HG03066 (cell line): ENCODE data around the gene FMN2.

Source experiments
- ATAC-seq: cut with Tn5 transposase; IDR thresholded peaks from one replicate; pipeline ENCODE4 v1.9.1; 2021; ENCODE audit warnings: low read depth; ENCODE audit not compliant: unreplicated experiment

Gene FMN2

DNA sequence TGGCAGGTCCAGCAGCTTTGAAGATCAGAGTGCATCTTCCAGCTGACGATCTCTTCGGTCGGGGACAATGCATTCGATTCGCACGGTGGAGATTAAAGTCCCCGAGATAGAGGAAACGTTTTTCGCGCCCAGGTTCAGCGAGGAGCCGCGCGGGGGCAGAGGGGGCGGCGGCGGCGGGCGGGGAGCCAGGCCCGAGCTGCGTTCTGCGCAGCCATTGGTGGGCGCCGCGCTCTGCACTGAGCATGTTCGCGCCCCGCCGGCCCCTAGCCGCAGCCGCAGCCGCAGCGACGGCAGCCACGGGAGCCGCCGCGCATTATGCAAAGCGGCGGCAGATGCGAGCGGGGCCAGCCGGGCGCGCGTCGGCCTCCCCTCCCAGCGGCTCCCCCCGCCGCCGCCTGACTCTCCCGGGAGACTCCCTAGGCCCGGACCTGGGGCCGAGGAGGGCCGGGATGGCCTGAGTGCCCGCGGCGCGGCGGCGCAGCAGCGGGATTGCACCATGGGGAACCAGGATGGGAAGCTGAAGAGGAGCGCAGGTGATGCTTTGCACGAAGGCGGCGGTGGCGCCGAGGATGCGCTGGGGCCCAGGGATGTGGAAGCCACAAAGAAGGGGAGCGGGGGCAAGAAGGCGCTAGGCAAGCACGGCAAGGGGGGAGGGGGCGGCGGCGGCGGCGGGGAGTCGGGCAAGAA, at the start of gene FMN2:
Gene FMN2, plus strand, starts transcription at position 270 of the 687 bp plus-strand sequence. Its CDS starts 227 bp downstream, at position 497.
- no peak for ATAC-seq

DNA sequence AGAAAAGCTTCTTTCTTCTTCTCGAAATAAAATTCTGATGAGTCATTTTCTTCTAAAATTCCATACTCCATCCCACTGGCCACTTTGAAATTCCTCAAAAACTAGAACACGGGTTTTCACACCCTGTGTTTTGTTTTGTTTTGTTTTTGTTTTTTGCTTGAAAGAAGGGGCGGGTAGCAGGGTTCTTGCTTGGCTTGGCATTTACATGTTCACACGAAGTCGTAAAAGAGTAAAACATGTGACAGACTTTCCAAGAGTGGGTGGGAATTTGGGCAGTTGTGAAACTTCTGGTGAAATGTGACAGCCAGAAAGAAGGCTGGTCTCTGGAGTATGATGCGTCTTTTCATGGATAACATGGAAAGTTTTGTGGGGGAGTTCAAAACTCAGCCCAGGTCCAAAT, 47.1 kb upstream of the FMN2 start:
- no peak for ATAC-seq

DNA sequence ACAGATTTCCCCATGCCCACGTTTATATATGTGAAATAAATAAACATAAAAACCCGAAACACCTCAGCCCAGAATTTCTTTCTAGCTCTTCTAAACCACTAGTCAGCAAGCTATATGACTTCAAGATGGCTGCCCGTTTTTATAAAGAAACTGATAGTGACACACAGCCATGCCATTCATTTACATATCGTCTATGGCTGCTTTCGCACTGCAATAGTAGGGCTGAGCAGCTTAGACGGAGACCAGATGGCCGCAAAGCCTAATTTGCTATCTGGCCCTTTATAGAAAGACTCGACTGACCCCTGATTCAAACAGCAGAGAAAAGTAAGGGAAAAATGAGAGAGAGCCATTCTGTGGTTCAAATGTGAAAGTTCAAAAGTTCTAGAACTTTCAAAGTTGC, 45.7 kb upstream of the FMN2 start:
- ATAC-seq: no peak

DNA sequence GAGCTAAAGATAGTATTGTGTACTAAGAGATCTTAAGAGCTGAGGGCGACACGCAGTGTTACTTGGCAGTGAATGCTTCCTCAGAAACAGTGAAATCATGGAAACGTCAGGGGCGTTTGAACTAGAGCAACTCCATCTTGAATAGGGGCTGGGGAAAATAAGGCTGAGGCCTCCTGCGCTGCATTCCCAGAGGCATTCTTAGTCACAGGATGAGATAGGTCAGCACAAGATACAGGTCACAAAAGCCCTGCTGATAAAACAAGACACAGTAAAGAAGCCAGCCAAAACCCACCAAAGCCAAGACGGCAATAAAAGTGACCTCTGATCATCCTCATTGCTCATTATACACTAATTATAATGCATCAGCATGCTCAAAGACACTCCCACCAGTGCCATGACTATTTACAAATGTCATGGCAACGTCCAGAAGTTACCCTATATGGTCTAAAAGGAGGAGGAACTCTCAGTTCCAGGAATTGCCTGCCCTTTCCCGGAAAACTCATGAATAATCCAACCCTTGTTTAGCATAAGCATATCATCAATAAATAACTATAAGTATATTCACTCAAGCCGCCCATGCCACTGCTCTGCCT, 37.5 kb upstream of the FMN2 start:
- no peak for ATAC-seq

DNA sequence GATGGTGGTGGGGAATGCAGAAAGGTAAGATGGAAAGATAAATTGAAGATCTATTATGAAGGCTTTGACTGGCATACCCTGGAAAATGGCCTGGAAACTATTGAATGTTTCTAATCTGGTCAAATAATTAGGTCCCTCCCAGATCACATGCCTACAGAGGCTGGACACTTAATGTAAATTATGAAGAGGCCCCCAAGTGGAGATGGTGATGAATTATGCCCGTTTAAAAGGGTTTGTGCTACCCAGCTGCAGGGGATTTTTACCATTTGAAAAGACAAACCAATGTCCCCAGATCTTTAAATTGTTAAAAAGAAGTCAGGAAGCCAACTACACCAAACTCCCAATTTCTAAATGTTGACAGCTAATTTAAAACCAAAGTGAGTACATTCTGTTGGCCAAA, 35.7 kb upstream of the FMN2 start:
- no peak for ATAC-seq

DNA sequence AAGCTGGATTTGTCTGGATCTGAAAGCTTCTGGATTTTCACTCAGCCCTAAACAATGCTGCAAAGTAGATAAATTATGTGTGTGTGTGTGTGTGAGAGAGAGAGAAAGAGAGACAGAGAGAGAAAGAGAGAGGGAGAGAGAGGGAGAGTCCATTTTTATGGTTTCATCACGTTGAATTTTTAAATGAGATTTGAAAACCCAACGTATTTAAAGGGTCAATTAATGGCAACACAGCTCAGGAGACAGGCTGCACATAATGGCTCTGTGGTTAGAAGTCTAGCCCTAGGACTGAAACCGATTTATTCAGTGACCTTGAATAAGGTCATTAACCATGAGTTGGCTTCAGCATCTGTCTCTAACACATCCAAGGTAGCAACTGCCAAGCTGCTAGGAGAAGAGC, 35.3 kb upstream of the FMN2 start:
- ATAC-seq: no peak

DNA sequence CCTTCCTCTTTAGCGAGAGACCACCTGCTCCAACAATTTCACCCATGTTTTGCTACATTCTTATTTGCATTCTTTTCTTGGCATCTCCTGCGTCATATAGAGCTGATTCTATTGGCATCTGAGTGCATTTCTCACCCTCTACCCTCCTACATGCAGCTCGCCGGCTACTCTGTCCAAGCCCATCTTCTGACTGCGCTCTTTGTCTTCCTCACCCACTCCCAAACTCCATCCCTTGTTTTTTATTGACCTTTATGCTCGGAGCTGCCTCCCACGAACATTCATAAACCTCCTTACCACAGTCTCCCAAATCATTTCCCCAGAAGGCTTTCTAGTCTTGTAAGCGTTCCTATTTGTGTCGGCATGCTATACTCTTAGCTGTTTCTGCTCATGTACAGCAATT, 33.6 kb upstream of the FMN2 start:
- no peak for ATAC-seq

DNA sequence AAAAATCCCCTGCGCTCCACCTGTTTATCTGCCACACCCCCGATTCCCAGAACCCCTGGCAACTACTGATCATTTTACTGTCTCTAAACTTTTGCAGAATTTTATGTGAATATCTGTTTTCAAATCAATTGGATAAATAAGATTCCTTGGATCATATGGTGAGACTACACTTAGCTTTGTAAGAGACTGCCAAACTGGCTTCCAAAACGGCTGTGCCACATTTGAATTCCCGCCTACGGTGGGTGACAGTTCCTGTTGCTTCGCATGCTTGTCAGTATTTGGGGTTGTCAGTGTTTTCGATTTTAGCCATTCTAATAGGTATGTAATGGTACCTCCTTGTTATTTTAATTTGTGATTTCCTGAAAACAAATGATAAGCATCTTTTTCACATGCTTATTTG, 22.7 kb upstream of the FMN2 start:
- no peak for ATAC-seq

DNA sequence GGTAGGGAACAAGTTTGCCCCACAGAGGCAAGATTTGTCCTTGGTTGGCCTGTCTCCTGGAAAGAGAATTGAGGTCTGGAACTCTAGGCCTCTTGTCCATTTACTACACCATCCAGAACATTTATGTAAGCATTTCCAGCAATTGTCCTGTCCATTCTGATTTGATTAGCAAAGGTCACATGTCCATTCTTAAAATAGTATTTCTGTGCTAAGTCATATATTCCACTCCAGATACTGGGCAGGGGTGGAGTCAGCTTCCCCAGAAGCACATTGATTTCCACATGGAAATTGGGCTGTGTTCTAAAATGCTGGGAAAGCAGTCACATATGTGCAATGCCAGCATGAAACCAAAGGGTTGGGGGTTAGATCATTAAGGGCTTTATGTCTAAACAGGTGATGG, 21.5 kb upstream of the FMN2 start:
- ATAC-seq: no peak

DNA sequence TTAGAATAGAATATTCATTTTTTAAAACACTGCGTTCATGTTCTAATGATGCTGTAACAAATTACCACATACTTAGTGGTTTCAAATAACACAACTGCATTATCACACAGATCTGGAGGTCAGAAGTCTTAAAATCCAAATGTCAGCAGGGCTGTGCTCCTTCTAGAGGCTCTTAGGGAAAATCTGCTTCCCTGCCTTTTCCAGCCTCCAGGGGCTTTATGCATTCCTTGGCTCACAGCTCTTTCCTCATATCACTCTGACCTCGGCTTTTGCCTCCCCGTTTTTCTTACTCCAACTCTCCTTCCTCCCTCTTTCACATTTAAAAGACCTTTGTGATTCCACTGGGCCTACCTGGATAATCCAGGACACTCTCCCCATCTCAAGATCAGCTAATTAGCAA, 18.6 kb upstream of the FMN2 start:
- no peak for ATAC-seq

DNA sequence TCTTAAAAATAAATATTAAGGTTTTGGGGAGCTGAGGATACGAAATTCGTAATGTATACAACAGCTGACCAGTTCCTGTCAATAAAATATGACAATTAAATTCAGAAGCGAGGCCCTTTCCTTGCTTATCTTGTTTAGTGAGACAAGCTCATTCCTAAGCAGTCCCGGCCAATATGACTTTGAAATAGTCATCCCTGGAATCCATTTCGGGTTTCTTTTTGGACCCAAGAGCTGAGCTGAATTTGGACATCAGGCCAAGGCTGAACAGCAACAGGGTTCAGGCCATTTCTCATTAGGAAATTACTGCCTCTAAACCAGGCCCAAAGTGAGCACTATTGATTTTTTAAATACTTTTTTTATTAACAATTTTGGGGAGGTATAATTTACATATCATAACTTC, 17.3 kb upstream of the FMN2 start:
- ATAC-seq: no peak

DNA sequence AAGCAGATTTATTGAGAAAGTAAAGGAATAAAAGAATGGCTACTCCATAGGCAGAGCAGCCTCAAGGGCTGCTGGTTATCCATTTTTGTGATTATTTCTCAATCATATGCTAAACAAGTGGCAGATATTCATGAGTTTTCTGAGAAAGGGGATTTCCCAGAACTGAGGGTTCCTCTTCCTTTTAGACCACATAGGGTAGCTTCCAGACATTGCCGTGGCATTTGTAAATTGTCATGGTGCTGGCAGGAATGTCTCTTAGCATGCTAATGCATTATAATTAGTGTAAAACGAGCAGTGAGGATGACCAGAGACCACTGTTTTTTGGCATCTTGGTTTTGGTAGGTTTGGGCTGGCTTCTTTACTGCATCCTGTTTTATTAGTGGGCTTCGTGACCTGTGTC, 16.8 kb upstream of the FMN2 start:
- ATAC-seq: no peak

DNA sequence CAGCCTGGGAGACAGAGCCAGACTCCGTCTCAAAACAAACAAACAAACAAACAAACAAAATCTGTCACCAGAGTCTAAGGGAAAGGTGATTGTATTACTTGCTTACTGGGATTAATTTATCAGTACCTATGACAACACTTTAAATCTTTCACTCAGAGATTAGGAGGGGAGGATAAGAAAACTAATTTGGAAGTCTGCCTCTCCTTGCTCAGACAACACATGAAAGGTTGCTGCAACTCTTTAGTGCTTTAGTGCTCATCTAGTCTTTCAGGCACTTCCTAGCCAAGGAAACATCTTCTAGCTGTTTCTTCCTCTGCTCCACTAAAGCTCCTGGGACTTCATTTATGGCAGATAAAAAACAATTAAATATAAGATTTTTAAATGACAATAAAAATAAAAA, 7.3 kb upstream of the FMN2 start:
- no peak for ATAC-seq

DNA sequence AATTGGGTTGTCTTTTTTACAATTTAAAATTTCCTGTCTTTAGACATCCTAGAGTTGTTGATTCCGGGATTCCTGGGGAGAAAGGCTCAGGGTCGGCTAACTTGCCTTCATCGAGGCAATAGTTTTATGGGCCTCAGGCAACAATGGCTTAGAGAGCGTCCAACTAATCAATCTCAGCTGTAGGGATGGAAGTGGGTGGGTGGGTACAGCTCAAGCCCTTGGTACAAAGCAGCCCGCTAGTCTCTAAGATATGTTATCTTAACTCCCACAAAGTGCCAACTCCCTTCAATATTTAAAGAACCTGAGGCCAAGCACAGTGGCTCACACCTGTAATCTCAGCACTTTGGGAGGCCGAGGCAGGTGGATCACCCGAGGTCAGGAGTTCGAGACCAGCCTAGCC, 6.9 kb upstream of the FMN2 start:
- ATAC-seq: no peak

DNA sequence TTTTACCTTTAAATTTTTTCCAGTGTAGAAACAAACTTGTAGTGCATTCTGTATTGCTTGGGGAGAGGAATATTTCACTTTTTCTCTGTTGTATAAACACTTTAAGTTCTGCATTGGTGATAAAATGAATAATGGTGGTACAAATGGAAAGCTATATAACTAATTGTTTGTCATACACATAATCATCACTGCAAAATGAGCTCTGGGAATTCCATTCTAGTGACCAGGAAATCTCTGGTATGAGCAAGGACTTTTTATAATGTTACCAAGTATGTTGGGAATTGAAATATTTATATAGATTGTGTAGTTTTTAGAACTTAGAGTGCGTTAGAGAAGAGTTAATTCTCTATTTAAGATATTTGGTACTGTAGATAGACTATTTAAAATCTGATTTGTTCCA, 5.0 kb upstream of the FMN2 start:
- no peak for ATAC-seq

DNA sequence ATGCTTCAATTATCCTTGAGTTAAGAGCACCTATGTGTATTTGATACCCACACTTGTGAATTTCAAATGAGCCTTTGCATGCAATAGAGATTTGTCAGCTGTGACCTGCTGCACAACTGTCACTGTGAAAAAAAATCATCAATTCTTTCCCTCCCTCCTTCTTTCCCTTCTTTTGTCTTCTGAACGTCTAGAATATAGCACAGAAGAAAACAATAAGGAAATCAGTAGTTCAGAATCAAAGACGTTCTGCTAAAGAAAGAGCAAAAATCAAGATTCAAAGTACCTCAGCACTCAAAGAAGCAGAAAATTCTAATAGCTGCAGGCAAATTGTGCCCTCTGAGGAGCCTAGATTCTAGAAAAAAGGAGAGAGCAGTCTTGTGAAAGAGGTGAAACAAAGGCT, 1.7 kb upstream of the FMN2 start:
- ATAC-seq: no peak

DNA sequence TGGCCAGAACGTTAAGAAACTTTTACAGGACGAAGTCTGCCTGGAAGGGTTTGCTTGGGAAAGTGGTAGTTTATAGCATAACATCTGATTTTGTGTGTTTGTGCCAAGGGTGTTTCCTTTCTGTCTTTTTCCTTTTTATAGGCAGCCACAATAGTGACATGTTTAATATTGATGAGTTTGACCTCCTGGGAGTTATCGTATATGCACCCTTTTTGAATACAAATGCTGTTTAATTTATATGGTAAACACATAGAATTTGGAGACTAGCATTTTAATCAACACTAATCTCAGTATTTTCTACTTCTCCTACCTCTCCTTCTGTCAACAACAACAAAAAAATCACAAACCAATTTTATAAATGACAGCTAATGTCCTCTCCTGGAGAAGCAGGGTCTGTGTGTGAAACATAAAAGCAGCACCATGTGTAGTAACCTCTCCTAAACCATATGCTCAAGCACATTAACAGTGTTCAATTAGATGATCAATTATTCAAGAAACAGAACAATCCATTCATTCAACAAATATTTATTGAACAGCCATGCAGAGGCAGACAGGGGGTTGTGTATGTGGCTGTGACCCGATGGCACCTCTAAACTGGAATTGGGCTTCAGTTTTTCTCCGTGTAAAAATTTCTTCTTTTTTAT, 604 bp upstream of the FMN2 start:
- ATAC-seq: no peak

DNA sequence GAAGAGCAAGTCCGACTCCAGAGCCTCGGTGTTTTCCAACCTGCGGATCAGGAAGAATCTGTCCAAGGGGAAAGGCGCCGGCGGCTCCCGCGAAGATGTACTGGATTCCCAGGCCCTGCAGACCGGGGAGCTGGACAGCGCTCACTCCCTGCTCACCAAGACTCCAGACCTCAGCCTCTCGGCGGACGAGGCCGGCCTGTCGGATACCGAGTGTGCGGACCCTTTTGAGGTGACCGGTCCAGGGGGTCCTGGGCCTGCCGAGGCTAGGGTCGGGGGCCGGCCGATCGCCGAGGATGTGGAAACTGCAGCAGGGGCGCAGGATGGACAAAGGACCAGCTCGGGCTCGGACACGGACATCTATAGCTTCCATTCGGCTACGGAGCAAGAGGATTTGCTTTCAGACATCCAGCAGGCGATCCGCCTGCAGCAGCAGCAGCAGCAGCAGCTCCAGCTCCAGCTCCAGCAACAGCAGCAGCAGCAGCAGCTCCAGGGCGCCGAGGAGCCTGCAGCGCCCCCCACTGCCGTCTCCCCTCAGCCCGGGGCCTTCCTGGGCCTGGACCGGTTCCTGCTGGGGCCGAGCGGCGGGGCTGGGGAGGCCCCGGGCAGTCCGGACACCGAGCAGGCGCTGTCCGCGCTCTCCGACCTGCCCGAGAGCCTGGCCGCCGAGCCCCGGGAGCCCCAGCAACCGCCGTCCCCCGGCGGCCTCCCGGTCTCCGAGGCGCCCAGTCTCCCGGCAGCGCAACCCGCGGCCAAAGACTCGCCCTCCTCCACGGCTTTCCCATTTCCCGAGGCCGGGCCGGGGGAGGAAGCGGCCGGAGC, 827 bp downstream of the FMN2 start:
- no peak for ATAC-seq

DNA sequence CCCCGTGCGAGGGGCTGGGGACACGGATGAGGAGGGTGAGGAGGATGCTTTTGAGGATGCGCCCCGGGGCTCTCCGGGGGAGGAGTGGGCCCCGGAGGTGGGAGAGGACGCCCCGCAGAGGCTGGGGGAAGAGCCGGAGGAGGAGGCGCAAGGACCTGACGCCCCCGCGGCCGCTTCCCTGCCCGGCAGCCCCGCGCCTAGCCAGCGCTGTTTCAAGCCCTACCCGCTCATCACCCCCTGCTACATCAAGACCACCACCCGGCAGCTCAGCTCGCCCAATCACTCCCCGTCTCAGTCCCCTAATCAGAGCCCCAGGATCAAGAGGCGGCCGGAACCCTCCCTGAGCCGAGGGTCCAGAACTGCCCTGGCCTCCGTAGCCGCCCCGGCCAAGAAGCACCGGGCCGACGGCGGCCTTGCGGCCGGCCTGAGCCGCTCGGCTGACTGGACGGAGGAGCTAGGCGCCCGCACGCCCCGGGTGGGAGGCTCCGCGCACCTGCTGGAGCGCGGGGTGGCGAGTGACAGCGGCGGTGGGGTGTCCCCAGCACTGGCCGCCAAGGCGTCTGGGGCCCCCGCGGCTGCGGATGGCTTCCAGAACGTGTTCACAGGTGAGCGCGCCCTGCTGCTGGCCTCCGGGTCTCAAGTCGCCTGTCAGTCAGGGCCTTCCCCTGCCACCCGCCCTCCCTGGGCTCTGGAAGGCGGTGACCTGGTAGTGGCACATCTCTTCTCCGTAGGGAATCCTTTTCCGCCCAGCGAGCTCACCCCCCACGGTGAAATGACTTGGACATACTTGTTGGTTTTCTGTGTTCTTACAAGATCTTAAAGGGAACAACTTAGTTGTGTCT, 1.7 kb downstream of the FMN2 start:
- no peak for ATAC-seq

DNA sequence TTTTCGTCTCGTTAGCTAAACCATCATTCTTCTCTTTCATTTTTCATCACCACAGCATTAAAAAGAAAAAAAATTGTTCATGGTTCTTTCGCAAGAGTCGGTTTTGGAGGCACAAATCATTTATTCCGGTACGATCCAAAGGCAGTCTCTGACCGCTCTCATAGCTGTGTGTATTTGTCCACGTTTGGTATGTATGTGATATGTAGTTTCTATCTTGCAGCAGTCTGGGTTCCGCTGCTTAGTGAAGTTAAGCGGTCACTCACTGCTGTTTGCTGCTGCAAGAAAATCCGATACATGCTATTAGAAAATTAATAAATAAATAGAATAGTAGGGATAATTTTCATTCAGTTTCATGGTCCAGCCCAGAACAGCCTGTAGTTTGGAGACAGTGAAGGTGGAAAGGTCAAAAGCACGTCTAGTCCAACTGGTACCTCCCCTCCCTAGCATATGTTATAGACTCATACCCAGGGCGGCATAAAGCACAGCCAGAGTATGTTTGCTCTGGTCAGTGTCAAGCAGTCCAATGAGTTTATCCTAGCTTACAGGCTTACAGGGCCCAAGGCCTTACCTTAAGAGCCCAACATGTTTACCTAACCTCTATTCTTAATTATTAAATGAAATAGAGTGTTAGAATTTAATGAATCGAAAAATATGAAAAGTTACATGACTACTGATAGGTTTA, 2.5 kb downstream of the FMN2 start:
- ATAC-seq: no peak
